Stimulated activated CD8-positive, alpha-beta memory T cell treated with anti-CD3 and anti-CD28 coated beads, Interleukin-4, amount 100 ng/mL, for 24 hours (primary cell): ENCODE data around the gene SP140.
A peak's percentile ranks its signal among the peaks of the same experiment; 100 is the strongest.
"Not testable (repeated sequence)": the region's sequence is repeated elsewhere in the genome, so short reads cannot be mapped to it uniquely, and the experiment has no call there.

Experiments used
- DNase-seq: peaks from one replicate; pipeline ENCODE4 v3.0.0-alpha.2; 2020; ENCODE audit warnings: low read depth

Gene SP140

DNA sequence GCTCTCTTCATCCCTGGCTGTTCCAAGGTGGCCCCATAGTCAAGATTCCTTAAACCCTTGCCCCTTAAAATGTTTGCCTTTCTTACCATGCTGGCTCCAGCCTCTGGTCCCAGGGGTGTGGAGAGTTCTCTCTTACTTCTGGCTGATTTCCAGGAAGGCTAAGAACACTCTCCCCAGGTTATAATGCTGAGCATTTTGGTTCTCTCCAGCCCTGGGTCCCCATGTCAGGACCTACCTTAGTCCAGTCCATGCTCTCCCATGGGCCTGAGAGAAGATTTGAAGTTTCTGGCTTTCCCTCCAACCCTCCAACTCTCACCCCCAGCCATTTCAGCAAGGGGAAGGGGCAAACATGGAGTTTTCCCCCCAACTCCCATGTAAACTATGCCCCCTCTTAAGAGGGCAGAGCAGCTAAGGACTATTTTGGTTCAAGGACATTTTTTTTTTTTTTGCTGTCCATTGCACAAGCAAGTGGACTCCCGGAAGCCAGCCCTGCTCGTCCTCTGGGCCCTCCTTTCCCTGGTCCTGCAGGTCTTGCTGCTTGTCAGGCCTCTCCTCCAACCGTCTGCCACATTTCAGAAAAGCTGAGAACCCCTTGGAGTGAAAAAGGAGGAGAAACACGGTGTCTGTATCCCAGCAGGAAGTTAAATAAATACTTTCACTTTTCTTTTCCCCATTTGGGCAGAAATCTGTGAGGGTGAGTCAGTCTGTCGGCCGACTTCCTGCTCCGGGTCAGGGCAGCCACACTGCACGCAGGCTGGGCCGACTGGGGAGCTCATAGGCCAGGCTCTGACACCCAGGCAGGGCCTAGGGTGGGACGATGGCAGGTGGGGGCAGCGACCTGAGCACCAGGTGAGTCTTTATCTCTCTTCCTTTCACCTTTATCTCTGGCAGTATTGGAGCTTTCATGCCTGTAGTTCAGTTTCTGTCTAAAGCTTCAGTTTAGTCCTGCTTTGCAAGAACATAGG lies 101.2 kb downstream of the SP140 start, which contains the start of gene SP140L:
SP140L (plus strand) TSS at position 741 of the 965 bp plus-strand sequence; CDS start at position 818, 77 bp downstream.
- DNase-seq: peak; percentile 72

DNA sequence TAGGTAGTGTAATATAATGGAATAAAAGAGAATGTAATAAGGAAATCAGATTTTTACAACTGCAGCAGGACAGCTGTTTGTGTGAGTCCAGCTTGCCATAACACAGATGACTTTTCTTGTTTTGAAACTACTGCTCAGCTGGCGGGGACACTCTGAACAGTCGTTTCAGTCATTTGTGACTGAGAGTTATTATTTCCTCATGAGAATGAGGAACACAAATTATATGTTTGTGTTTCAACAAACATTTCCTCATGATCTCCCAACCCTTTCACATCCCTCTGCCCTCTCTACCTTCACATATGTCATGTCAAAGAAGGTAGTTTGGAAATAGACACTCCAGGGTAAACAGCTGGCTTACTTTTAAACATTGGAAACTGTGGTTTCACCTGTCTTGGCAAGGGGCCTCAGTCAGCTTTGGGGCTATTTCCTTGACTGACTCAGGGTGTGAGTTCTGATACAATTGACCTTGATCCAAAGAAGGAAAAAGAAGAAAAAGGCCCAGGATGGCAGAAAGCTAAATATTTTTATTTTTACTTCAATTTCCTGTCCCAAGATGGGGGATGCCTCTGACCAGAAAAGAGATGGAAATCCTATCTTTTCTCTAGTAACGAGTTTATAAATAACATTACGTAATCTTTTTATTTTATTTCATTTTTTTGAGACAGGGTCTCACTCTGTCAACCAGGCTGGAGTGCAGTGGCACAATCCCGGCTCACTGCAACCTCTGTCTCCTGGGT lies 102.0 kb downstream of the SP140 start:
- no peak for DNase-seq

DNA sequence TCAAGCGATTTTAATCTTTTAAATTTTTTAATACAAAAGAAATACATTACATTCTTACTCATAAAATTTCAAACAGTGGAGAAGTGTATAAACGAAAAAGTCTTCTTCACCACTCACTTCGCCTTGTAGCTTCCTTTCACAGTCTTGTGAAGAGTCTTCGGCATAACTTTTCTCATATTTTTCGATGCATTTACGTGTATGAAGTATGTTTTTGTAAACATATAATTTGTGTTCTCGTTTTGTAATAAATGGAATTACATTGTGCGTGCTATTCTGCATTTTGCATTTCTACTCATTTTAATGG lies 102.6 kb downstream of the SP140 start:
- DNase-seq: no peak

DNA sequence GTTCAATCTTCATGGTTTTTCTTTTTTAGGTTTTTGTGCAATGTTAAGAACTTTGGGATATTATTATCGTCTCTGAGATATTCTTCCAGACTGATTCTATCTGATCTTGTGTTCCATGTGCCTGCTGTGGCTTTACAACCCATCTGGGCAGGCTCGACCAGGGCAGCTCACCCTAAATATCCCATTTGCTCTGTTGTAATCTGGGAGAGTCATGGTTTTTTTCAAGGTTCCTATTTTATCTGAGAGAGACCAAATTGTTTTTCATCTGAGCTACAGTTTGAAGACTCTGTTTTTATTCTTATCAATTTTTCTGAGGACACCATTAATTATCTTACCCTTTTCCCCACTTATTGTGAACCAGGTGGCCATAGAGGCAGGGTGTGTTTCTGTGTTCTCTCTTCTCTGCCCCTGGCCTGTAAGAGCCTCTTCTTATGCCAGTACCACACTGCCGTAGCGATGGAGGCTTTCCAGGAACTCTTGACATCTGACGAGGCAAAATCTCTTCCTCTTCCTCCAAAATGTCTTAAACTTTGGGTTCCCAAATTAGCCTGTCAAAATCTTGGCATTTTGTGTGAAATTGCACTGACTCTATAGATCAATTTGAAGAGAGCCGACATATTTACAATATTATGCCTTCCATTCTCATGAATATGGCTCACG lies 104.5 kb downstream of the SP140 start:
- no peak for DNase-seq

DNA sequence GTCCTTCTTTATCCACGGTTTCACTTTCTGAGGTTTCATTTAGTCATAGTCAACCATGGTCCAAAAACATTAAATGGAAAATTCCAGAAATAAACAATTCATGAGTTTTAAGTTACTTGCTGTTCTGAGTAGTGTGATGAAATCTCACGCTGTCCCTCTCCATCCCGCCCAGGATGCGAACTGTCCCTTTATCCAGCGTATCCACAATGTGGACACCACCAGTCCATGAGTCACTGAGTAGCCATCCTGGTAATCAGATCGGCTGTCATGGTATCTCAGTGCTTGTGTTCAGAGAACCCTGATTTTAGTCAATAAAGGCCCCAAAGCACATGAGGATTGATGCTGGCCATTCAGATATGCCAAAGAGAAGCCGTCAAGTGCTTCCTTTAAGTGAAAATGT lies 105.2 kb downstream of the SP140 start:
- no peak for DNase-seq

DNA sequence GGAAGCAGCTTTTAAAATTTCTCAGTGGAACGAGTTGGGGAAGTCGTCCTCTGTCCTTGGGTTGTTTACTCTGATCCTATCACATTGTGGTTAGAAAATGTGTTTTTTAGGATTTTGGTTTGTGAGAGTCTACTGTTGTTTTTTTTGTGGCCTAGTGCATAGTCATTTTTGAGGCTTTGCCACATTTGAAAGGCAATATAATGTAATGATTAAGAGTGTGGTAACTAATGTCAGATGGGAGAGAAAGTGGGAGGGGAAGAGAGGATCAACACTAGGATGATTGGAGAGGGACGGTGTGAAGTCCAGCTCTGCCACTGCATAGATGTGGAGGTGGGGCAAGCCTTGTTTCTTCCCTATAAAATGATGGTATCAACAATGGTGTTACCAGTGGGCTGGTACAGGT lies 109.9 kb downstream of the SP140 start:
- DNase-seq: no peak

DNA sequence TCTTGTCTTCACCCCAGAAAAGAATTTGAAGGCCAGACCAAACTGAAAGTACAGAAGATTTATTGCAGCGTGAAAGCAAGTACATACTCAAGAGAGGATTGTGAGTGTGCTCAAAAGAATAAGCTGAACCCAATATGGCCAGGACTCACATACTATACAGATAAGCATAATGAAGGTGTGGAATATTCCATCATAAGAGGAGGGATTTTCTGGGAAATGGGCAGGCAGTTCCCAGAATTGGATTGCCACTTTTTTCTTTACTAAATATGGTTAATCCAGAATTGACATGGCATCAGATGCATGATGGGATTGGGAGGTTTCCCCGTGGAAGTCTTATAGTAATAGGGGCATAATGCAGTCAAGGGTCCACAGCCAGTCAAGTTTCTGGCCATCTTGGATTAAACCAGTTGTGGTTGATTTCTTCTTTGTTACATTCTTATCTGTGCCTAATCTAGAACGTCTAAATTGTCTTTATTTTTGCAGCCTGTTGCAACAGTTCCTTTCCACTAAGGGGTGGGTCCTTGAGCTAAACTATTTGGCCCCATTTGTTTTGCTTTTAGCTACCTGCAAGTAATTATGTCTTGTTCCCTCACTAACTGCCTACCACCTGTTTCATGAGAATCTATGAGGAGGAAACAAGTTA lies 110.4 kb downstream of the SP140 start:
- no peak for DNase-seq

DNA sequence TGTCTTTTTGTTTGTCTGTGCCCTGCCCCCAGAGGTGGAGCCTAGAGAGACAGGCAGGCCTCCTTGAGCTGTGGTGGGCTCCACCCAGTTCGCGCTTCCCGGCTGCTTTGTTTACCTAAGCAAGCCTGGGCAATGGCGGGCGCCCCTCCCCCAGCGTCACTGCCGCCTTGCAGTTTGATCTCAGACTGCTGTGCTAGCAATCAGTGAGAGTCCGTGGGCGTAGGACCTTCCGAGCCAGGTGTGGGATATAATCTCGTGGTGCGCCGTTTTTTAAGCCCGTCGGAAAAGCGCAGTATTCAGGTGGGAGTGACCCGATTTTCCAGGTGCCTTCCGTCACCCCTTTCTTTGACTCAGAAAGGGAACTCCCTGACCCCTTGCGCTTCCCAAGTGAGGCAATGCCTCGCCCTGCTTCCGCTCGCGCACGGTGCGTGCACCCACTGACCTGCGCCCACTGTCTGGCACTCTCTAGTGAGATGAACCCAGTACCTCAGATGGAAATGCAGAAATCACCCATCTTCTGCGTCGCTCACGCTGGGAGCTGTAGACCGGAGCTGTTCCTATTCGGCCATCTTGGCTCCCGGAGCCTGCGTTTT lies 116.5 kb downstream of the SP140 start:
- not testable (repeated sequence) for DNase-seq

DNA sequence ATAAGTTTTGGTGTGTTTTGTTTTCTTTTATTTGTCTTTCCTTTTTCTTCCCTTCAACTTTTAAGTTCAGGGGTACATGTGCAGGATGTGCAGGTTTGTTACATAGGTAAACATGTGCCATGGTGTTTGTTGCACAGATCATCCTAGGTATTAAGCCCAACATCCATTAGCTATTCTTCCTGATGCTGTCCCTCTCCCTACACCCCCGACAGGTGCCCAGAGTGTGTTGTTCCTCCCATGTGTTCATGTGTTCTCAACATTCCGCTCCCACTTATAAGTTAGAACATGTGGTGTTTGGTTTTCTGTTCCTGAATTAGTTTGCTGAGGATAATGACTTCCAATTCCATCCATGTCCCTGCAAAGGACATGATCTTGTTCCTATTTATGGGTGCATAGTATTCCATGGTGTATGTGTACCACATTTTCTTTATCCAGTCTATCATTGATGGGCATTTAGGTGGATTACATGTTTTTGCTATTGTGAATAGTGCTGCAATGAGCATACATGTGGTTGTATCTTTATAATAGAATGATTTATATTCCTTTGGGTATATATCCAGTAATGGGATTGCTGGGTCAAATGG lies 117.6 kb downstream of the SP140 start:
- not testable (repeated sequence) for DNase-seq

DNA sequence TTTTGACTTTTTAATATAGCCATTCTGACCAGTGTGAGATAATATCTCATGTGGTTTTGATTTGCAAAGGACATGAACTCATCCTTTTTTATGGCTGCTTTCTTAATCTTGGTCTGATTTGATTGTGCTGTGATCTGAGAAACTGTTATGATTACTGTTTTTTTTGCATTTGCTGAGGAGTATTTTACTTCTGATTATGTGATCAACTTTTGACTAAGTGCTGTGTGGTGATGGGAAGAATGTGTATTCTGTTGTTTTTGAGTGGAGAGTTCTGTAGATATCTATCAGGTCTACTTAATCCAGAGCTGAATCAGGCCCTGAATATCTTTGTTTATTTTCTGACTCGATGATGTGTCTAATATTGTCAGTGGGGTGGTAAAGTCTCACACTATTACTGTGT lies 118.2 kb downstream of the SP140 start:
- no peak for DNase-seq

DNA sequence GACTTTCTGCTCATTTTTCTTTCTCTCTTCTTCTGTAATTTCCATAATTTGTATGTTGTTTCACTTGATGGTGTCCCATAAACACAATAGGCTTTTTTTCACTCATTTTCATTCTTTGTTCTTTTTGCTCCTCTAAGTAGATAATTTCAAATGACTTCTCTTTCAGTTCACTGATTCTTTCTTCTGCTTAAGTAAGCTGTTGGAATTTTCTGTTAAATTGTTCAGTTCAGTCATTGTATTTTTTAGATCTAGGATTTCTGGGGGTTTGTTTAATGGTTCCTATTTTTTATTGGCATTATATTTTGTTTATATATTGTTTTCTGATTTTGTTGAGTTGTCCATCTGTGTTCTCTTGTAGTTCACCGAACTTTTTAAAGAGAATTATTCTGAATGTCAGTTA lies 120.9 kb downstream of the SP140 start:
- no peak for DNase-seq

DNA sequence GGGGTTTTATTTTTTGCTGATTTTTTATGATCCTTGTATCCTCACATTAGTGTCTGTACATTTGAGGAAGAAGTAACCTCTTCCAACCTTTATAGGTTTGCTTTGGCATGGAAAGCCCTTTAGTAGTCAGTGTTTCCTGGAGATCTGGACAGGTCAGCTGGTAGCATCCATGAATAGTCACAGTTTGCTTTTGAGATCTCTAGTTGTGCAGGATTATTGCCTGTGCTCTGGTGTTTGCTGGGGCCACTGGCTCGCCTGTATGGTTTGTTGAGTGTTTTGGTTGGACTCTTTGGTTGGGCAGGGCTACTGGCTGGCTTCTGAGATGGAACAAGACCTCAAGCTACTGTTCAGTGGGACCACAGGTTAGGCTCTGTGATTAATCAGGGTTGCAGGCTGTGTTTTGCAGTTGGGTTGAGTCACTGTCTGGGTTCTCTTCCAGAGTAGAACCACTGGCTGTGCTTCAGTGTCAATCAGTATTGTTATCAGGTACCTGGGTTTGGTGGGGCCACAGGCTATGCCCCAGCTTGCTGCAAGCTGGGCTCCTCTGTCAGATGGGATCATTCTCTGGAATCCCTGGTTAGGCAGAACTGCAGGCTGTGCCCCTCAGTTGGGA lies 121.5 kb downstream of the SP140 start:
- DNase-seq: no peak

DNA sequence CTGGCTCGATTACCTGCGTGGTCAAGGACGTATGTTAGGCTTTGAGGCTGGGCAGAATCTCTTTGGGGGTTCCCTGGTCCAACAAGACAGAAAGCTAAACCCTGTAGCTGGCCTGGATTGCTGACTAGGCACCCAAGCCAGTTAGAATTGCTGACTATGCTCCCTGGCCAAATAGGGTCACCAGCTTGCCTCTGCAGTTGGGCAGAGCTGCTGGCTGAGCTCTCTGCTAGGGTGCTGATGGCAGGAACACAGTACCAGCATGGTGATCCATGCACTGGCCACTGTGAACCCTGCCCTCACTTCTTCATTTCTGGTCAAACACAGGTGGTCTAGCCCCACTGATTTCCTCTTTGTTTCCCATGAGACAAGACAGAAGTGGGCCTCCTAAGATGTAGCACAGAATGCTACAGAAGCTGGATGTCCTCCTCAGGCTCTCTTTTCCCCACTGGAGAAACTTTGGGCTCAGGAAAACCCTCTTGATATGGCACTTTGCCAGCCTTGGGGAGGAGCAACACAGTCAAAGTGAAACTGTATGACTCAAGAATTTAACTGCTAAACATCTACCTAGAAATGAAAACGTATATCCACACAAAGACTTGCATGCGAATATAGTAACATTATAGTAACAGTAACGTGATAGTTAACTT lies 122.2 kb downstream of the SP140 start:
- no peak for DNase-seq

DNA sequence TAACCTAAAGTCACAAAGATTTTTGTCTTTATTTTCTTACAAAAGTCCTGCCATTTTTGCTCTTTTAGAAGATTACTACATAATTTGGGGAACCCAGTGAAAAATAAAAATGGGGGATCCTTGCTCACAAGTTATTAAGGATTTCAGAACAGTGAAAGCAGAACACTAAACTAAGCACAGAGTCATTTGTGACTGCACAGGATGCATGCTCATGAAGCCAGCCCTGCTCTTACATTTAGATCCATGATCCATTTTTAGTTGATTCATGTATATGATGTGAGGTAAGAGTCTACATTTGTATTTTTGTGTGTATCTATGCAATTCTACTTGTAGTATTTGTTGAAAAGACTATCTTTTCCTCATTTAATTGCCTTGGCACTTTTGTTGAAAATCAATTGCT lies 123.3 kb downstream of the SP140 start:
- no peak for DNase-seq

DNA sequence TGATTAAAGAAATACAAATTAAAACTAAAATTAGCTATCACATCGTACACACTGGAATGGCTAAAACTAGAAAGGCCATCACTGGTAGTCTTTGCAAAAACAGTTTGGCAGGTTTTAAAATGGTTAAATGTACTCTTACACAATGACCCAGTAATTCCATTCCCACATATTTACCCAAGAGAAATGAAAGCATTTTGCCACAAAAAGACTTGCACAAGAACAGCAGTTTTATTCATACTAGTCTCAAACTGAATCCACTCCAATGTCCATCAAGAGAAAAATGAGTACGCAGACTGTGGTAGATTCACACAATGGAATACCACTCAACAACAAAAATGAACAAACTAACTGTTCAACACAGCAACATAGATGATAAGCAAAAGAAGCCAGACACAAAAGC lies 130.5 kb downstream of the SP140 start:
- DNase-seq: no peak

DNA sequence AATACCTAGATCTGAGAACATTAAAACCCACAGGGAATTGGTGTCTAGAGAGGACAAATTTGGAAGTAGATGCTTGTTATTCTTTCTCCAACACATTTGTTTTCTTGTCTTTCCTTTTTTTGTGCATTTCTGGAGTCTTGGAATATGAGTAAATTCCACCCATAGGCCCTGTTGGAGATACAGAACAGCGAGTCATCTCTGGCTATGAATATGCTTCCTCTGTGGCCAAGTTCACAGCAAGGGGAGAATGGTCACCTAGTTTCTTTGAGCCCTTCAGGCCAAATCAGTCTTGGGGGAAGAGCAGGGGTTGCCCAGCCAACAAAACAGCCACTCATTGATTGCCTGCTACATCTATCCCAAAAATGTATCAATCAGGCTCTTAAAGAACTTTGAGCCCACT lies 132.8 kb downstream of the SP140 start:
- no peak for DNase-seq

DNA sequence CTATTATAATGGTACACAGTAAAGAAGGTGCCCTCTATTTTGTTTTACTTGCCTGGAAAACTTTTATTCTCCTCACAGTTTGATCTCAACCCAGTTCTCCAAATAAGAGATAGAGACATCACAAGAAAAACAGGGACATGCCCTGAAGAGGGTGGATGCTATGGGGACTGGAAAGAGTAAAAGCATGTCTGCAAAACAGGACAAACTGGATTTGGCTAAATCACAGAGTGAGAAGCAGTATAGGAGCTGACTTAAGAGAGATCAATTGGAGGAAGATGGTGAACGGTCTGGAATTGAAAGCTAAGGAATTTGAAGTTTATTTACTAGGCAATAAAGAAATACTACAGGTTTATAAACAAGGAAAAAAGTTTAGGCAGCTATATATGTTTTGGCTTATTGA lies 134.5 kb downstream of the SP140 start:
- no peak for DNase-seq

DNA sequence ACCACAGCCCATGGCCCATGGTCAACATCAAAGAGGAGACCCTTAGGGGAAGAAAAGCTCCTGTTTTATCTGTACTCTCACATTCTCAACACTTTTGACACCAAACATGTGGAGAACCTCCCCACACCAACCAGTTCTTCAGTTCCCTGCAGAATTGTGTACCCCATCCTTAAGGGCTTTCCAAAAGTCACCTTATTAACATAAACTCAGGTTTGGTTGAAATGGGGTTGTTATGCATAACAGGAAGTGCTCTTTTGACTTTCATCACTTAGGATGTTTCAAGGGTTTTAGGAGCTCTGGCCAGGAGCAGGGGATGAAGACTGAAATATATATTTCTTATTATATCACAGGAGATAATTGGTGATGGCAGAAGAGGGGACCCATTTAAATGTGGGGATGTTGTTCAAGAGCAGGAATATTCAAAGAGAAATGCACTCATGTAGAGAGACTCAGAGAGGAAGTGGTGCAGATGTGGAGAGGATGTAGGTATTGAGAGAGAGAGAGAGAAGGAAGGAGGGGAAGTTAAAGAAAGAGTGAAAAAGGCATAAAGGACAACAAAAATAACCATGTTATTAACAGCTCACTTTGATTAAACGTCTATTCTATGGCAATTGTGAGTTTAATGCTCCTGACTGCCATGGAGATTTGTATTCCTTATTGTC lies 136.6 kb downstream of the SP140 start:
- no peak for DNase-seq
